GM18508 (cell line): Measurements from ENCODE around the gene RPL13.
"Not testable (repeated sequence)": the region's sequence is repeated elsewhere in the genome, so short reads cannot be mapped to it uniquely, and the experiment has no call there.

ENCODE experiments used
- ATAC-seq: cut with Tn5 transposase; IDR thresholded peaks from one replicate; pipeline ENCODE4 v1.9.1; 2021; ENCODE audit warnings: moderate number of reproducible peaks; ENCODE audit not compliant: insufficient read depth, unreplicated experiment

Gene RPL13

DNA sequence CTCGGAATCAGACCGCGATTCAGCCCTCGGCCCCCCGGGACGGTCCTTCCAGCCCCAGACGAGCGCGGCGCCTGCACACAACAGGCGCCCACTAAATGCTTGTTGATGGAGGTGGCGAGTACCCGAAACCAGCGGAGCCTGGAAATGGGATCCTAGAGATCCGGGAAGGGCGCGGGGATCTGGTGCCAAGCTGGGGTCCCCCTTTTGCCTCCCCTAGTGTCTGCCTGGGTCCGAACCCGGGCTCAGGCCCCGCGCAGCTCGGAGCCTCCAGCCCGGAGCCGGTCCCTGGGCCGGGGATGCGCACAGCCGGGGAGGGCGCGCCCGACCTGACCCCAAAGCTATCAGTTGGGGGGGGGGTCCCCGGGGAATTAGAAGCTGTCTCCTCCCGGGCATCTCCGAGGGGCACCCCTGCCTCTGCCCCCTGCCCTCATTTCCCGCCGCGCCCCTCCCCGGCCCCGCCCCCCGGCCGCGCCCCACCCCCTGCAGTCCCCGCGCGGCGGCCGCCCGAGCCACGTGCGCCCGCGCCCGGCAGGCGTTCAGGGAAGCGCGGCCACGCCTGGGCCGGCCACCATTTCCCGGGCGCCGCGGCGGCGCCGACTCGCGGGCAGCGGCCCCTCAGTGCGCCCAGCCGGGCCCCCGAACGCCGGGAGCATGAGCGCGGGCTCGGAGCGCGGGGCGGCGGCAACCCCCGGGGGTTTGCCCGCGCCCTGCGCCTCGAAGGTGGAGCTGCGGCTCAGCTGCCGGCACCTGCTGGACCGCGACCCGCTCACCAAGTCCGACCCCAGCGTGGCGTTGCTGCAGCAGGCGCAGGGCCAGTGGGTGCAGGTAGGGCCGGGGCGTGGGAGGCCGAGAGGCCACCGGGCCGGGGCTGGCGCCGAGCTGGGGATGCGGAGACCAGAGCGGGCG, 15.0 kb downstream of the RPL13 start, which contains the start of gene CPNE7:
TSS of gene CPNE7 (plus strand) at position 512 of the 906 bp plus-strand sequence. CDS start at position 652, 140 bp downstream.
- no peak for ATAC-seq

DNA sequence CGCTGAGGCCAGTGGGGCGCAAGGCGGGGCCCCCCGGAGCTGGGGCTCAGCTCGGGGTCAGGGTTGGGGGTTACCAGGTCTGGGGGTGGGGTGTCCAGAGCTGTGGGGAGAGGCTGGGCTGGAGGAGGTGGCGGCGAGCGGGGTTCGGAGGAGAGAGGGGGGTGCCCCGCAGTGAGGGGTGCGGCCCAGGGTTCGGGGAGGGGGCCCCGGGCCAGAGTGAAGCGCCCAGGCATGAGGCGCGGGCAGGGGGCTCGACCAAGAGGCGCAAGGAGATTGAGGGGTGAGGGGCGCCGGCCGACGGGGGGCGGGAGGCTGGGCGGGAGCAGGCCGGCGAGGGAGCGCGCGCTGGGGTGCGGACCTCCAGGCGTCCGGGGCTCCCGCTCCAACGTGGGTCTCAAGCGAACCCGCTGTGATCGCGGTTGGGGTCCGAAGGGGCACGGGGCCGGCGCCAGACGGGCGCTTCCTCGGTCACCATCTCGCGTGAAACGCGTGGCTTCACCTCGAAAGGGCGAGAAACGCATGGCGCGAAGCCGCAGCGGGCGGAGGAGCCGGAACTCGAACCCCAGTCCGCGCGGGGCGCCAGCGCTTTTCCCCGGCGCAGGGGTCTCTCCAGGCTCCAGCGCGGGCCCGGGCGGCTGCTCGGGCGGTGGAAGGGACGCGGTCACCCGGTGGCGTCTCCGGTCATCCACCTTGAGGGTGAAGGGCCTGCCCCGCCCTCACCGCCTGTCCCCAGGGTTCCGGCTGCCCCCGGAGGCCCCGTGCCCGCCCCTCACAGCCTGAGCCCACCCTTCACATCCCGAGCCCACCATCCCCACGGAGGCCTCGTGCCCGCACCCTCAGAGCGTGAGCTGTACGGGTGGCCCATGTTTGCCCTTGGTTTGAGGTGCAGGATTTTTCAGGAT, 15.9 kb downstream of the RPL13 start:
- no peak for ATAC-seq

DNA sequence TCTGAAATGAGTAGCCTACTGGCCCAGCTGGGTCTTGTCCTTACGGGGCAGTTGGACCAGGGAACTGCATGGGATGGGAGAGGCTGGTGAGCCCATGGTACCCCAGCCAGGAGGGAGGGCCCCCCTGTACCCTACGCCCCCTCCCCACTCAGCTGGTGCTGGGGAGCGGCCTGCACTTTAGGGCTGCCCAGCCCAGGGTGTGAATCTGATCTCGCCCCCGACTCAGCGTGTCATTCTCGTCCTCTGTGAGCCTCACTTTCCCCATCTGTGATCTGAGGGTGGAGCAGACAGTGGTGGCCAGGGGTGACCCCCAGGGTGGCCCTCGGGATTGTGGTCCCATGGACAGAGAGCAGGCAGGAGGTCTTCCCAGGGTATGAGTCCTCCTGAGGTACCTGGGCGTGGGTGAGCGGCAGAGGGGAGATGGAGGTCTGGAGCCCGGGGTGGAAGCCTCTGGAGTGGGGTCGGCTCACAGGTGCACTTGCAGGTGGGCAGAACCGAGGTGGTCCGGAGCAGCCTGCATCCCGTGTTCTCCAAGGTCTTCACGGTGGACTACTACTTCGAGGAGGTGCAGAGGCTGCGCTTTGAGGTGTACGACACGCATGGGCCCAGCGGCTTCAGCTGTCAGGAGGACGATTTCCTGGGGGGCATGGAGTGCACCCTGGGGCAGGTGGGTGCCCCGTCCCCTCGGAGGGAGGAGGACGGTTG, 16.7 kb downstream of the RPL13 start:
- no peak for ATAC-seq

DNA sequence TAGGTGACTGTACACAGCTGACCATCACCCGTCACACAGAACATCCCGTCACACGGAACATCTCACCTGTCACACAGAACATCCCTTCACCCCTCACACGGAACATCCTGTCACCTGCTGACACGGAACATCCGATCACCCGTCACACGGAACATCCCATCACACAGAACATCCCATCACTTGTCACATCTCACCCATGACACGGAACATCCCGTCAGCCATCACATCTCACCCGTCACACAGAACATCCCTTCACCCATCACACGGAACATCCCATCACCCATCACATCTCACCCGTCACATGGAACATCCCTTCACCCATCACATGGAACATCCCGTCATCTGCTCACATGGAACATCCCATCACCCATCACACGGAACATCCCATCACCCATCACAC, 18.9 kb downstream of the RPL13 start:
- no peak for ATAC-seq

DNA sequence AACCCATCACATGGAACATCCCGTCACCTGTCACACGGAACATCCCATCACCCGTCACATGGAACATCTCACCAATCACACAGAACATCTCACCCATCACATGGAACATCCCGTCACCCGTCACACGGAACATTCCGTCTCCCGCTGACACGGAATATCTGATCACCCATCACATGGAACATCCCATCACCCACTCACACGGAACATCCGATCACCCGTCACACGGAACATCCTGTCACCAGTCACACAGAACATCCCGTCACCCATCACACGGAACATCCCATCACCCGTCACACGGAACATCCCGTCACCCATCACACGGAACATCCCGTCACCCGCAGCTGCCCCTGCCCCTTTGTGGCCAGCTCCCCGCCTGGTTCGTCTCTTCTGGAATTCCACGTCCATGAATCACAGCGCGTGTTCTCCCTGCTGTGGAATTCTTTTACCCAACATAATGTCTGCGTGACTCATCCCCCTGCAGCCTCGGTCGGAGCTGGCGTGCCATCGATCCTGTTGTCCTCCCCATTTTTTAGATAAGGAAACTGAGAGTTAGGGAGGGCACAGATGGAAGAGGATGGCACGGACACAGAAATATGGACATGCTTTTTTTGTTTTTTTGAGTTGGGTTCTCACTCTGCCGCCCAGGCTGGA, 20.7 kb downstream of the RPL13 start:
- no peak for ATAC-seq

DNA sequence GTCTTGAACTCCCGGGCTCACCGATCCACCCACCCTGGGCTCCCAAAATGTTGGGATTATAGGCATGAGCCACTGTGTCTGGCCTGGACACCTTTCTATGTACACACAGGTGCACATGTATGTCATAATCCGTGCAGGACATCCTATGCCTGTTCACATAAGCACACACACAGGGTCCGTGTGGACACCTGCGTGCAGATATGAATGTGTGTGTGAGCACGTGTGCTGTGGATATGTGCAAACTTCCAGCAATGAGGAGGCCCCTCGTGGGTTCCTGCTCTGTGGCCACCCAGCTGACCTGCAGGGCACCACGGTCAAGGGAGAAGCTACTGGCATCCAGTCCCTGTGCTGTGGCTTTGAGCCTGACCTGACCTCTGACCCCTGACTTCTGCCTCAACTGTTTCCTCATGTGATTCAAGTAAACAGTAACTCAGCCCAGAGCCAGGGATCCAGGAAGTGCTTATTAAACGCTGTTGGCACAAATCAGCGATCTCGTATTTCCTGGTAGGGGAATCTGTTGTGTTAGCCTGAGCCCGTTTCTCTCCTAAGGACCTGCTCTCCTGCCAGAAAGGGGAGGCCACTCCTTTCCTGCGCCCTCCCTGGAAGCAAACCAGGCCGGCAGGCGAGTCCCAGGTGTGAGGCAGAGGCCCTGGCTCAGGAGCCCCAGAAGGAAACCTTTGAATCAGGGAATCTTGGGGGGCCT, 21.5 kb downstream of the RPL13 start:
- ATAC-seq = no peak

DNA sequence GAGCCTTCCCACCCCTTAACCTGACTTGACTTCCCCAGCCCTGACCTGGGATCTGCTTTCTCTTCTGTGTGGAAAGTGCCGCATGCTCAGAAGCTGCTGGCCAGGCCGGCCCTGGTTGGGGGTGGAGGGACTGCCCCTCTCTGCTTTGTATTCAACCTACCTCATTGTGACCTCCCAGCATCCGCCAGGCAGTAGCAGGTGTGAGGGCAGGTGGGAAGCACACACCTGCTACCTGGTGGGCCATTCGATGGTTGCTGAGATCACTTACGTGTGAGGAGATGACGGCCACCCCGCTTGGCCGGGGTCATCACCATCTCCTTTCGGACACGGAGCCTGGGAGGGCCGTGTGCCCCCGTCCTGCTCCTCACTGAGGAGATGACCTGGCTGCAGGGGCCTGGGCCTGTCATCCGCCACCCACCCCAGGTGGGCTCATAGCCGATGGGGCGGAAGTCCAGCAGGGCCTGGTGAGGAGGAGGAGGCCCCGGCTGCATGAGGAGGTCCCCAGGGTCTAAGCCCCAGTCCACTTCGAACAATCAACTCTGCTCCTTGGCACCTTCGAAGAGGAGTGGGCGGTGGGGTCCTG, 22.2 kb downstream of the RPL13 start:
- no peak for ATAC-seq

DNA sequence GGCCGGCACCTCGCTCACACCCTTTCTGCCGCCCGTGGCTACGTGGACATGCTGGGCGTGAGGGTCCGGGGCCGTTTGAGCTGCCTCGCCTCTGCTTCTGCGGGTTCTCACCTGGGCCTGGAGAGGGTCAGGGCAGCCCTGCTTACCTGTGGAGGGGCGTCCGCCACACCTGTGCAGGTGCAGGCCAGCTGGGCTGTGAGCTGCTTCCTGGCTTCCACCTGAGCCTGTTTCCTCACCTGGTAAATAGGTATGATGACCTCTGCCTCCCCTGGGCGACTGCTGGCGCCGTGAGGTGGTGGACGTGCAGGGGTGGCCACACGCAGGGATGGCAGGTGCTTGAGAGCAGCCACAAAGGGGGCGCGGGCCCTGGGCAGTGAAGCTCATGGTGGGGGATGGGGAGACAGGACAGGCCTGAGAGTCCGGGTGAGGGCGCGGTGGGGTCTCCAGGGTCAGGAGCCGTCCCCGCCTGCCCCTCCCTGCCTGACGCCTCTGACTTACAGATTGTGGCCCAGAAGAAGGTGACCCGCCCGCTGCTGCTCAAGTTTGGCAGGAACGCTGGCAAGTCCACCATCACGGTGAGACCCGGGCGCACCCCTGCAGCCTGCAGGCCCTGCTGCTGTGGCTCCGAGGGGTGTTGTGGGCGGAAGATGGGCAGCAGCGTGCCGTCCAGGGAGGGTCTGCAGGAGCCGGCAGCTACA, 22.9 kb downstream of the RPL13 start:
- ATAC-seq = no peak

DNA sequence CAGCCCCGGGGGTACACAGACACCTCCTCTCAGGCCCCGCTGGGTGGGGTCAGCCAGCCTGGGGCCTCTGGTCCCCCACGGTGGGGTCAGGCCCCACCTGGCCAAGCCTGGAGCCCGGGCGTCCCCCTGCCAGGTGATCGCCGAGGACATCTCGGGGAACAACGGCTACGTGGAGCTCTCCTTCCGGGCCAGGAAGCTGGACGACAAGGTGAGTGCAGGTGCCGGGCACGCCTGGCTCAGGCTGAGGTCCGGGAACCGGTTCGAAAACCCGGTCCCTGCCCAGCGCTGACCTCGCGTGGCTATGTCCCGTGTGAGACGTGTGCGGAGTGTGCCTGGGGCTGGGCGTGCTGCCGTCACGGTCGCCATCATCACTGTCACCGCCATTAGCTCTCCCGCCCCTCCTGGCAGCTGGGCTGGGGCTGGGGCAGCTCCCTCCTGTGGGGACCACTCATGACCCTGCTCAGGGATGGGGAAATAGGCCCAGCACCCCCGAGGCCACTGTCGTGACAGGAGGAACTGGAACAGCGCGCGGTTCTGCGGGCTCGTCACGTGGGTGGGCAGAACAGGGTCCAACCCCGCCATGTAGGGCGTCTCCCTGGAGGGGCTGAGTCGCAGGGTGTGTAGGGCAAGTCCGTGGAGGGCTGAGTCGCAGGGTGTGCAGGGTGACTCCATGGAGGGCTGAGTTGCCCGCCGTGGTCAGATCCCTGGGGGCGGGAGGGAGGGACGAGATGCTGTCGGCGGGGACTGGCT, 23.6 kb downstream of the RPL13 start:
- no peak for ATAC-seq

DNA sequence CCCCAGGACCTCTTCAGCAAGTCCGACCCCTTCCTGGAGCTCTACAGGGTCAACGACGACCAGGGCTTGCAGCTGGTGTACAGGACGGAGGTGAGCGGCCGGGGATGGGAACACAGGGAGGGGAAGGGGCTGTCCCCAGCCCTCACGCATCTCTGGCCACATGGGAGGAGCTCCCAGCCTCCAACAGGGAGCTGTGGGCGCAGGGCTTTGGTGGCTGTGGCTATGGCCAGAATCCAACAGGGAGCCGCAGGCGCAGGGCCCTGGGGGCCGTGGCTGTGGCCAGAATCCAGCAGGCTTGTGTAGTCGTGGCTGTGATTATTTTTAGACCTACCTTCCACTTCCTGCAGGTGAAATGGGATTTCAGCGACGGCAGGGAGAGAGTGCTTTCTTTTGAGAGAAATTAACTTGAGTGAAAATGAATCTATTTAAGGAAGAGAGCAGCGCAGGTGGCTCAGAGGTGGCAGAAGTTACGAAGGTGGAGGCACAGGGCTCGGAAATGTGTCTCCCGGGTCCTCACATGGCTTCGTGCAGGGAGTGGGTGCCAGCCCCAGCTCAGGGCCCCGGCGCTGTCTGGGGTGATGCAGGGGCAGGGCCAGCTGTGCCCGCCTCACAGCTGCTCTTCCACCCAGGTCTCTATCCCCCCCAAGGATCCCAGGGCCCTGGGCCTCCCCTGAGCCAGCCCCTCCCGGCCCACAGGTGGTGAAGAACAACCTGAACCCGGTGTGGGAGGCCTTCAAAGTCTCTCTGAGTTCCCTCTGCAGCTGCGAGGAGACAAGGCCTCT, 24.5 kb downstream of the RPL13 start:
- ATAC-seq = no peak

DNA sequence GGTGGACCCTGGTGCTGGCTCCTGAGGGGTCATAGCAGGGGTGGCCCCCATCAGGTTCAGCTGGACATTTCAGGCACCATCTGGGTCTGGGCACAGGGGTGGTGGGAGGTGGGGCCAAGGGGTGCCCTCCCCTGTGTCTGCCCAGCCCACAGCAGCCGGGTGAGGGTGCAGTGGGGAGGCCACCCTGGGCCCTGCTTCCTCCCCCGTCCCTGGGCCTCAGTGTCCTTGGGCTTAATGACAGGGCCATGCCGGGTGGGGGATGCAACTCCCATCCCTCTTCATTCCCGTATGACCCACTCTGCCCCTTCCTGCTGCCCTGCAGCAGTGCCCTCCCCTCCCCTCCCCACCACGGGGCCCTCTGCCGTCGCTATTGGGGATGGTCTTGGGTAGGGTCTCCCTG, 25.7 kb downstream of the RPL13 start:
- no peak for ATAC-seq

DNA sequence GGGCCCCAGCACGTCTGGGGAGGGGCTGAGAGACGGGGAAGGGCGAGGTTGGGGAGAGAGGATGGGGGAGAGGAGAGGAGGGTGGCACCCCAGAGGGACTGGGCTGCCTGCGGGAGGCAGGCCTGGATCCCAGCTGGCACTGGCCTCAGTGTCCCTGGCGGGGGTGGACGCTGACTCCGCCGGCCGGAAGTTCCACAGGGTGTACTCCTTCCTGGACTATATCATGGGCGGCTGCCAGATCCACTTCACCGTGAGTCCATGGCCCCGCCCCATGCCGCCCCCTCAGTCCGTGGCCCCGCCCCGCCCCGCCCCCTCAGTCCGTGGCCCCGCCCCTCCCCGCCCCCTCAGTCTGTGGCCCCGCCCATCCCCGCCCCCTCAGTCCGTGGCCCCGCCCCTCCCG, 26.4 kb downstream of the RPL13 start:
- ATAC-seq = no peak

DNA sequence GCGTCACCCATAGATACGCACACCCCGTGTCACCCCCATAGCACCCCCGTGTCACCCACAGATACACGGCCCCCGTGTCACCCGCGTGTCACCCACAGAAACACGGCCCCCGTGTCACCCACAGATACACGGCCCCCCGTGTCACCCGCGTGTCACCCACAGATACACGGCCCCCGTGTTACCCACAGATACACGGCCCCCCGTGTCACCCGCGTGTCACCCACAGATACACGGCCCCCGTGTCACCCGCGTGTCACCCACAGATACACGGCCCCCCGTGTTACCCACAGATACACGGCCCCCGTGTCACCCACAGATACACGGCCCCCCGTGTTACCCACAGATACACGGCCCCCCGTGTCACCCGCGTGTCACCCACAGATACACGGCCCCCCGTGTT, 27.2 kb downstream of the RPL13 start:
- ATAC-seq = not testable (repeated sequence)

DNA sequence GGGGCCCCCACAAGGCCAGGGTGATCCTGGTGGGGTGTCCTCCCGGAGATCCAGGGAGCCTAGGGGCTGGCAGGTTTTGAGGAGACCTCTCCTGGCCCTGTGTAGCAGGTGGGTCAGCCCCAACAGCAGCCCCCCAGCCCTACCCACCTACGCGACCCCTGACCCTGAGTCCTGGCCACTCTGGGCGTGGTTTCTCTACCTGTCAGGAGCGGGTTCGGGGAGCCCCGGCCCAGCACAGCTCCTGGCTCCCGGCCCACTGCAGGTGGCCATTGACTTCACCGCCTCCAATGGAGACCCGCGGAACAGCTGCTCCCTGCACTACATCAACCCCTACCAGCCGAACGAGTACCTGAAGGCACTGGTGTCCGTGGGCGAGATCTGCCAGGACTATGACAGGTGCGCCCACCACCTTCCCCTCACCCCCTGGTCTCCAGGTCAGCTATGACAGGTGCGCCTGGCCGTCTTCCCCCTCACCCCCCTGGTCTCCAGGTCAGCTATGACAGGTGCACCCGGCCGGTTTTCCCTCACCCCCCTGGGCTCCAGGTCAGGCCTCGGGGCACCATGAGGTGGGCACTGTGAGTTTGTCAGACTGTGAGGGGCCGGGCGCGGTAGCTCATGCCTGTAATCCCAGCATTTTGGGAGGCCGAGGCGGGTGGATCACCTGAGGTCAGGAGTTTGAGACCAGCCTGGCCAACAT, 28.1 kb downstream of the RPL13 start:
- no peak for ATAC-seq

DNA sequence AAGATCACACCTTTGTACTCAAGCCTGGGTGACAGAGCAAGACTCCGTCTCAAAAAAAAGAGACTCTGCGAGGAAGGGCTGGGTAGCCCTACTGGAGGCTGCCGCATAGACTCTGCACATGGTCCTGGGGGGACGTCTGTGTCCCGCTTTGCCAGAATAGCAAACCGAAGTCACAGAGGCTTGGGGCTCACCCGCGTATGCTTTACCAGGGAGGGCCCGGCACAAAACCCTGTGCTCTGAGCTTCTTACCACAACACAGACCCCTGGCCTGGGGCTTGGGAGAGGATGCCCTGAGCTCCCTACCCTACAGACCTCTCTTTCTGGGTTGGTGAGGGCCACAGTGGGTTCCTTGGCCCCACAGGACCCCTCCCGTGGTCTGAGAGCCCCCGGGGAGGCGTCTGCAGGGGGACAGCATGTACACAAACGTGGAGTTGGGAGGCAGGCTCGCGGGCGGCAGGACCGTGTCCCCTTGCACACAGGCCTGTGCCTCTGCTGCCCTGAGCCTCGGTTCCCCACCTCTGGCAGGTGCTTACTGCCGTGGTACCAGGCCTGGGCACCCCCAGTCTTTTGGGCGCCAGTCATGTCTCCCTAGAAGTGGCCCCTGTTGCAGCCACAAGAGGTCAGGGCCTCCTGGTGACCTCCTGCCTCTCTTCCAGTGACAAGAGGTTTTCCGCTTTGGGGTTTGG, 28.9 kb downstream of the RPL13 start:
- ATAC-seq = no peak

DNA sequence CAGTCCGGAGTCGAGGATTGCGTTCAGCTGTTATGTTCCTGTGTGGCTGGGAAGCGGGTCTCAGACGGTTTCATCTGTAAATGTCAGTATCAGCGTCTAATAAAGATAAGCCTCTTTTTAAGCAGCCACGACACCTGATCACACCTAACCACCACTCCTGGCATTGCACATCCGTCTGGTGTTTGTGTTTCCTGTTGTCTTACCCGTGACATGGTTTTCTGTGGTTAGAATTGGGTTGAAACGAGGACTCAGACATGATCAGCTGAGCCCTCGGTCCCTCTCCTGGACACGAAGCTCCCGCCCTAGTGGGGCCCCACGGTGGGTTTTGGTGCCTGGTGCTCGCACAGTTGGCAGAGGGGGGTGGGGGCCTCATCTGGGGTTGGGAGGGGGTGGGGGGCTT, 33.4 kb downstream of the RPL13 start:
- no peak for ATAC-seq
